Astrocyte of the cerebellum (primary cell): ENCODE data around the gene ARRB1.
A peak's percentile ranks its signal among the peaks of the same experiment; 100 is the strongest.

ENCODE experiments used
- DNase-seq: peaks from one replicate; pipeline ENCODE4 v3.0.0-alpha.2; 2011; ENCODE audit warnings: low read depth
- H3K4me3 ChIP-seq: 2 replicates; pipeline ENCODE4 v1.5.1; 2011; ENCODE audit warnings: mild to moderate bottlenecking, low read depth, low read length, moderate library complexity
- CTCF ChIP-seq: IDR thresholded peaks from 2 replicates; pipeline ENCODE4 v1.5.1; 2012; ENCODE audit warnings: low read length, low read depth, moderate library complexity, mild to moderate bottlenecking; ENCODE audit errors: missing control alignments
- in situ Hi-C: cut with HindIII; loops from 2 replicates; pipeline ENCODE4 v1.10.0; 2017; ENCODE audit warnings: low sequenced_read_pairs

The ARRB1 gene

DNA sequence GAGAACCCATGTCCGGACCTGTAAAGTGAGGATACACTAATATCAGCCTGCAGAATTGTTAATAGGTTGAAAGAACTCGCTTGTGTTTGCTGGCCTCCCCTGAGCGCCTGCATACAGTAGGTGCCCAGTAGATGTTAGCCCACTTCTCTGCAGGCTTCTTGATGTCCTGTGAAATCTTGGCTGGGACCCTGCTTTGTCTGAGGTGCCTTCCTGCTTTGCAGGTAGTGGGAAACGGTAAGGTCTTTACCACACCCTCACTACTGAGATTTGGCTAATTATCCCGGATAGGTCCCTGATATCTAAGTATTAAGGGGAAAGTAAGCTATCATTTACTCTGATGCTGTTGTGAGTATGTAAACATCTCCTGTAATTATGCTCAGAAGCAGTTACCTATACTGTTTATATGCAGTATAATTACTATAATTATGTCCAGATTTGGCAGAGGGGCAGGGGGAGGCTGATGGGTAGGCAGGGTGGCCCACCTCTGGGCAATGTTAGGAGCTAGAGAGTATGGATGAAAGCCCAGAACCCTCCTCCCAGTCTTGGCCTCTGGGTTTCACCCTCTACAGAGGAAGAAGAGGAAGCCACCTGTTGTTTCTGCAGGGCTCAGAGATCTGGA, 1.2 kb upstream of the ARRB1 start:
- in situ Hi-C loops = no loop called here
- TF ChIP-seq CTCF = no peak
- H3K4me3 ChIP-seq = no peak overlapping the region
- no peak for DNase-seq

DNA sequence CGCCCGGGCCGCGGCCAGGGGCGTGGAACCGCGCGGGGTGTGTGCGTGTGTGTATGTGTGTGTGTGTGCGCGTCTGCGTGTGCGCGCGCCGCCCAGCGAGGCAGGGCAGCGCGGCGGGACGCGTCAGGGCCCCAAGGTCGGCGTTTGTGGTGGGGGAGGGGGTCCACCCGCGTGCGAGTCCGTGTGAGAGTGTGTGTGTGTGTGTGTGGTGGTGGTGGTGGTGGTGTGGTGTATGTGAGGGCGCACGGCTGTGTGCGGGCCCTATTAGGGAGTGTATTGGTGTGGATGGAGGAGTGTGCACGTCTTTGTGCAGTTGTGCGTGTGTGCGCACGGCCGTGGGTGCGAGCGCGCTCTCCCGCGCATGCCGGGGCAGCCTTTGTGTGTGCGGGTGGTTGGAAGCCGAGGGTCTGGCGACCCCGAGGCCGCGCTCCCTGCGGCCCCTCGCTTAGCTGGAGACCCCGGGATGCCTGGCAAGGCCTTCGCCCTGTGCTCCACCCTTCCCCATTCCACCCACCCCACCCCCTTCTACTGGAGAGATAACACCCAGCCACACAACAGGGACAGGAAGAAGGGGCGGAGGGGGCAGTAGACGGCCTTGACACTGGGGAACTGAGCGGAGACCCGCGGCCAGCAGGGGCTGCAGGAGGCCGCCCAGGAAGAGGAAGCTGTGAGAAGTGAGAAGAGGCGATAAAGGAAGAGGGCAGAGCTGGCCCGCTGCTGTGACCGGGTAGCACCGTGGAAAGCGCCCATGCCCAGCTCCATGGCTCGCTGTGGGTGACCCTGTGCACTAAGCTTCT, 528 bp upstream of the ARRB1 start:
- TF ChIP-seq CTCF = no peak
- H3K4me3 ChIP-seq = peak overlapping the region; percentile 47
- DNase-seq = no peak
- in situ Hi-C loops = no loop called here

DNA sequence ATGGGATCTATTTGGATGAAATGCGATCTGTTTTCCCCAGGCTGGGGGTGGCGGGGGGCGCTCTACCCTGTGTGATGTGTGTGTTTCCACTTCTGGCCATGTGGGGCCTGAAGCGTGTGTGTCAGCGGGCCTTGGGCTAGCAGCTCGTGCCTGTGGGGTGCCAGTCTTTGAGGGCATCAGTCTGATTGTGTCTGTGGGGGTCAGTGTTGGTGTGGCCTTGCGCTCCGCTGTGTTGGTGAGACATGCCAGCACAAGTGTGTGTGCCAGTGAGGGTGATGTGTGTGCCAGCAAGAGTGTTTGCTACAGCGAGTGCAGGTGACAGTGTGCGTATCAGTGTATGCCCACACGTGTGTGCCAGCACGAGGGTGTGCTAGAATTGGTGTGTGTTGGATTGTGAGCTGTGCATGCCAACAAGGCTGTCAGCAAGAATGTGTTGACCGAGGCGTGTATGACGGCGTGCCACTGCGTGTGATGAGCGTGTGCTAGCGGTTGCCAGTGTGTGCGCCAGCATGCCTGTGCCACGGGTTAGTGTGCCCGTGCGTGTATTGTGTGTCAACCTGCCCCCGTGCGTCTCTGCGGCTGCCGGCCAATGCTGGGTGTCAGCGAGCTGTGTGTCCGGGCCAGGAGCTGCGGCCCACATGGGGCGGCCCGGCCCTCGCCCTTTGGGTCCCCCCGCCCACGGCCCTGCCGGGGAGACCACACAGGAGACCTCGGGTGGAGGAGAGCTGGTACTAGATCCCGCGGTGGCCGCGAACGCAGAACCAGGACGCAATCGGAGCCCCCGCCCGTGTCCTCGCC, 519 bp downstream of the ARRB1 start:
- in situ Hi-C loops = no loop called here
- TF ChIP-seq CTCF = no peak
- no peak for DNase-seq
- H3K4me3 ChIP-seq = peak overlapping the region; percentile 47

DNA sequence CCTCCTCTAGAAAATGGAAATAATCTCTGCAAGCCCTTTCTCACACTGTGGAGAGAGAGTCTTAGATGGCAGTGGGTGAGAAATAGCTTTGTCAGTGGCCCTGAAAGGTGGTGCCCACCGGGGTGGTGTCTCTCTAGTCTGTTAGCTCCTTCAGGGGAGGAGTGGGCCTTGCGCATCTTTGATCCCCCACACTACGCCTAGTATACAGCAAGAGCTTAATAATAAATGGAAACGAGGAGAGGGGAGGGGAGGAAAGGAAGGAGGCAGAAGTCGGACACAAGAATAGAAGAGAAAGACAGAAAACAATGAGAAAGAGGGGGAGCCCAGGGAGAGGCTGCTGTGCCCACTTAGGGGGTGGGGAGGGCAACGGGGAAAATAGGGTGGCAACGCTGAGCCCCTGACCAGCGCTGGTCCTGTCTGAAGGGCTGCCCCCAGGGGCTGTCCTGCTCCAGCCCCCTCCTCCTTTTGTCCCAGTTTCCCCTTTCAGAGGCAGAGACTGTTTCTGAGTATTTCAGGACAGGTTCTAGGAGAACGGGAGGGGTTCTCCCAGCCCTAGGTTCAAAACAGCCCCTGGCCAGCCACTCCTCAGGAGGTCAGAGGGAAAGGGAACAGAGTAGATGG, 1.2 kb downstream of the ARRB1 start:
- no peak for DNase-seq
- H3K4me3 ChIP-seq = no peak overlapping the region
- TF ChIP-seq CTCF = no peak
- in situ Hi-C loops = no loop called here

DNA sequence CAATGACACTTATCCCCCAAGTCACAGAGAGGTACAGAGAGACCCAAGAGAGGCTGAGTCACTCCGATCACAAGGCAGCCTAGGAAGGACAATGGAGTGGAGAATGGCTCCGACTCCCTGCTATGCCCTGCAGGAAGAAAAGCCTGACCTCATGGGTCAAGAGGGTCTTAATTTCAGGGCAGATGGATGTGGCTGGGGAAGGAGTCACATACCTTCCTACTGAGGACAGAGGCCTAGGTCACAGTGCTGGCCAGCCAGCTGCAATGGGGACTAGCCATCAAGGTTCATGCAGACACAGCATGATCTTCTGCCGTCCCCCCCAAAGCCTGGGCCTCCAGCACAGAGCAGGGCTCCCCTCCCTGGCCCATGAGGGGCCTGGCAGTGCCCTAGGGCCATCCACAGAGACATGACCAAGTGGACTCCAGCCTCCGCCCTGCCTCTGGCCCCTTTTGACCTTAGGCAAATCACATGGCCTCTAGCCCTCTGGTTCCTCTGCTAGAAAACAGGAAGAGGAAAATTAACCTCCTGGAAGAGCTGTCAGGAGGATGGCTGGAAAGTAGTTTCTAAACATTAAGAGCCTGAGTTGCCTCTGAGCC, 1.8 kb downstream of the ARRB1 start:
- TF ChIP-seq CTCF = no peak
- no peak overlapping the region for H3K4me3 ChIP-seq
- in situ Hi-C loops = no loop called here
- no peak for DNase-seq
